GM23338 (cell line): ENCODE measurements around the gene CFB. TPM values are rescaled to one million over a fixed set of nuclear protein-coding genes. Genes with fewer than 3 reads are reported as not detected.

ENCODE experiments used
- ATAC-seq: fragments of 200-7000 bp; cut with Tn5 transposase; 3 replicates; pipeline ENCODE4 v1.9.1; 2020
- DNase-seq: peaks from one replicate; pipeline ENCODE4 v3.0.0-alpha.2; 2015; ENCODE audit warnings: low spot score
- H2AFZ ChIP-seq: fragments of 200-600 bp; sonication (generic); 2 replicates; pipeline ENCODE4 v1.8.0; 2016; ENCODE audit warnings: antibody characterized with exemption, mild to moderate bottlenecking, moderate library complexity
- H3F3A ChIP-seq: fragments of 200-600 bp; sonication (generic); replicated peaks from 2 replicates; pipeline ENCODE4 v1.8.0; 2017; ENCODE audit warnings: antibody characterized with exemption, mixed run types, low read depth
- H3K27ac ChIP-seq: fragments of 200-600 bp; sonication (generic); 2 replicates; pipeline ENCODE4 v1.6.1; 2016; ENCODE audit warnings: low read depth
- H3K27me3 ChIP-seq: fragments of 200-600 bp; sonication (generic); 2 replicates; pipeline ENCODE4 v1.8.0; 2016; ENCODE audit warnings: mild to moderate bottlenecking, mixed run types, moderate library complexity; ENCODE audit not compliant: insufficient read depth
- H3K36me3 ChIP-seq: fragments of 200-600 bp; sonication (generic); 2 replicates; pipeline ENCODE4 v1.8.0; 2016; ENCODE audit warnings: mild to moderate bottlenecking; ENCODE audit not compliant: insufficient read depth
- H3K4me1 ChIP-seq: fragments of 200-600 bp; sonication (generic); 2 replicates; pipeline ENCODE4 v1.8.0; 2016; ENCODE audit warnings: mild to moderate bottlenecking, moderate library complexity; ENCODE audit not compliant: insufficient read depth
- H3K4me2 ChIP-seq: fragments of 200-600 bp; sonication (generic); 2 replicates; pipeline ENCODE4 v1.7.1; 2017; ENCODE audit warnings: mixed run types
- H3K4me3 ChIP-seq: fragments of 200-600 bp; sonication (generic); 2 replicates; pipeline ENCODE4 v1.6.1; 2016; ENCODE audit warnings: mixed run types
- H3K79me2 ChIP-seq: fragments of 200-600 bp; sonication (generic); replicated peaks from 2 replicates; pipeline ENCODE4 v1.8.0; 2017; ENCODE audit warnings: mild to moderate bottlenecking; ENCODE audit not compliant: insufficient read depth
- H3K9me2 ChIP-seq: fragments of 200-600 bp; sonication (generic); 2 replicates; pipeline ENCODE4 v1.8.0; 2017; ENCODE audit not compliant: insufficient read depth
- H4K20me1 ChIP-seq: fragments of 200-600 bp; sonication (generic); replicated peaks from 2 replicates; pipeline ENCODE4 v1.8.0; 2017; ENCODE audit warnings: mild to moderate bottlenecking; ENCODE audit not compliant: insufficient read depth
- H3K27ac Mint-ChIP-seq: 2 replicates; pipeline ENCODE4 v1.8.0; 2020; ENCODE audit warnings: inconsistent platforms, mild to moderate bottlenecking, moderate library complexity, mixed read lengths
- H3K27me3 Mint-ChIP-seq: 3 replicates; pipeline ENCODE4 v1.8.0; 2022; ENCODE audit warnings: low read depth, mild to moderate bottlenecking, moderate library complexity, mixed read lengths, inconsistent platforms; ENCODE audit not compliant: insufficient read depth, poor library complexity
- H3K36me3 Mint-ChIP-seq: 3 replicates; pipeline ENCODE4 v1.8.0; 2021; ENCODE audit warnings: low read depth, mild to moderate bottlenecking, inconsistent platforms, moderate library complexity, mixed read lengths
- H3K4me1 Mint-ChIP-seq: 3 replicates; pipeline ENCODE4 v1.8.0; 2020; ENCODE audit warnings: mild to moderate bottlenecking, inconsistent platforms, mixed read lengths
- H3K4me3 Mint-ChIP-seq: 3 replicates; pipeline ENCODE4 v1.8.0; 2021; ENCODE audit warnings: moderate library complexity, mild to moderate bottlenecking, inconsistent platforms, mixed read lengths
- H3K9me3 Mint-ChIP-seq: 3 replicates; pipeline ENCODE4 v1.8.0; 2020; ENCODE audit warnings: moderate library complexity, mild to moderate bottlenecking, inconsistent platforms, mixed read lengths
- CREB1 ChIP-seq: fragments of 250-450 bp; sonication (Bioruptor Pico); IDR thresholded peaks from 2 replicates; pipeline ENCODE4 v1.5.0; 2020; ENCODE audit warnings: low read depth, mild to moderate bottlenecking, moderate library complexity
- EZH2 ChIP-seq: fragments of 200-600 bp; sonication (generic); IDR thresholded peaks from one replicate; pipeline ENCODE4 v1.8.0; 2017; ENCODE audit warnings: antibody characterized with exemption, mild to moderate bottlenecking, low read depth; ENCODE audit not compliant: unreplicated experiment
- EZH2phosphoT487 ChIP-seq: fragments of 200-600 bp; sonication (generic); IDR thresholded peaks from one replicate; pipeline ENCODE4 v1.8.1; 2018; ENCODE audit warnings: antibody characterized with exemption; ENCODE audit not compliant: unreplicated experiment
- JUNB ChIP-seq: IDR thresholded peaks from one replicate; pipeline ENCODE4 v1.6.1; 2016; ENCODE audit warnings: antibody characterized with exemption; ENCODE audit not compliant: unreplicated experiment
- NANOG ChIP-seq: IDR thresholded peaks from 2 replicates; pipeline ENCODE4 v1.6.1; 2016; ENCODE audit warnings: antibody characterized with exemption, borderline replicate concordance
- POLR2AphosphoS5 ChIP-seq: IDR thresholded peaks from 2 replicates; pipeline ENCODE4 v1.6.1; 2016; ENCODE audit warnings: antibody characterized with exemption, low read depth
- STAT1 ChIP-seq: IDR thresholded peaks from one replicate; pipeline ENCODE4 v1.6.1; 2016; ENCODE audit warnings: antibody characterized with exemption; ENCODE audit not compliant: unreplicated experiment
- ZNF114 ChIP-seq: fragments of 250-450 bp; sonication (Bioruptor Pico); IDR thresholded peaks from 2 replicates; pipeline ENCODE4 v1.5.0; 2020; ENCODE audit warnings: mild to moderate bottlenecking, moderate library complexity
- ZNF331 ChIP-seq: fragments of 250-450 bp; sonication (Bioruptor Pico); IDR thresholded peaks from 2 replicates; pipeline ENCODE4 v1.5.0; 2020; ENCODE audit warnings: low read depth, mild to moderate bottlenecking, moderate library complexity
- polyA plus RNA-seq: library from polyadenylated mRNA; unstranded; fragments of >200 nt; fragmentation: Nextera tagmentation; extraction: Ambion mirVana; gene quantifications from 2 replicates; pipeline ENCODE4 v1.2.1, GENCODE V29; 2016
- total RNA-seq: library from RNA; depleted of rRNA; stranded (reverse); fragments of >200 nt; shearing (Covaris generic); gene quantifications from 2 replicates; pipeline ENCODE4 v1.2.3, GENCODE V29; 2014
- TF ChIP-seq, protein P1 (sequence below): IDR thresholded peaks from one replicate; pipeline ENCODE4 v1.6.1; 2018; ENCODE audit warnings: antibody characterized with exemption; ENCODE audit not compliant: unreplicated experiment
- TF ChIP-seq, protein P2 (sequence below): IDR thresholded peaks from 2 replicates; pipeline ENCODE4 v1.6.1; 2016; ENCODE audit warnings: antibody characterized with exemption
- TF ChIP-seq, protein P3 (sequence below), 2 experiments: fragments of 200-600 bp in 1 of 2; sonication (generic) in 1 of 2; conservative IDR thresholded peaks; 2 replicates each; pipeline versions ENCODE4 v1.5.1 to v1.6.1; 2016 to 2017; ENCODE audit warnings: antibody characterized with exemption in 2 of 2, low read depth in 2 of 2, mild to moderate bottlenecking in 2 of 2, moderate library complexity in 1 of 2

The CFB gene
- total and polyA plus RNA-seq, 2 experiments from 2014 or later = 0.86 TPM; not detected in 1

DNA sequence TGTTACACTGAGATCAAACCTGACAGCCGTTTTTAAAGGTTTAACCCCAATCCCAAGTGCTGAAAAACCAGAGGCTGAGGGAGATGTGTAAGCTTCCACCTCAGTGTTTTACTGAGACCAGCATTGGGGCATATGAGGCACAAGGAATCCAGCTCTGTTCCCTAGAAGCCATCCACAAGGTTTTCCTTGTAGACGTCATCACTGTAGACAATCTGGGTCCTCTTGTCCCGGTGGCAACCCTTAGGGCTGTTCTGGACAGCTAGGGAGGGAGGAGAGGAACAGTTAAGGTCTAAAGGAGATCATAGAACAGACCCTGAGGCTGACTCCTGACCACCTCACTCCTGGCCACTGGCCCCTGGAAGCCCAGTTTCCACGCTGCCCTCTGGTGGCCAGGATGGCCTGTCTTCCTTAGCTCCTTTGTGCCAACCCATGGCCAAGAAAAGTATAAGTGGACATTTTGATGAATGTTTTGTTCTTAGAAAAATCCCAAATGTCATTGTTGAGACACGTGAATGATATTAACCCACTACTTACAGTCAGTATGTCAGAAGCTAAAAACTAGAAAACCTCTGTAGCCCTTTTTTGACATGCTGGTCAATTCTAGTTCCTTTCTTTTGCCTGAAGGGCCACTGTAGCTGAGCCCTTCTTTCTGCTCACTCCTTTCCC lies 6.4 kb downstream of the CFB start:
- ATAC-seq = peak; percentile 93

DNA sequence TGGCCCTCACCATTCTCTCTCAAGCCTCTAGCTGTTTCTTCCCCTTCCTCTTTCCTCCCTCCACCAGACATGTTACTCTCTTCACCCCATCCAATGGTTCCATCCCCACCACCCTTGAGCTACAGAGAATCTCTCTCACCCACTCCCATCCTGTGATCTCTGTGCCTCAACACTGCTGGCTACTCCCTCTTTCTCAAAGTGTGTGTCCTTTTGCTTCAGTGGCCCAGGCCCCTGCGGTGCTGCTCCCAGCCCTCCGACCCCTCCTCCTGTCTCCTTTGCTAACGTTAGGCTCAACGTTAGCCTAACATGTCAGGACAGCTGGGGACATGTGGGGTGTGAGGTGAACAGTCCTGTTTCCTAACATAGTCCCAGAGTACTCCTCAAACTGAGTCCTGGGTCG lies 7.0 kb downstream of the CFB start:
- Histone ChIP-seq H3K79me2 (peaks cover 11% of the 10 kb centered on the region), H3K27ac (no peak overlapping the region), H3K36me3 (peaks cover 21% of the 10 kb centered on the region), H3K4me1 (peaks cover 5% of the 10 kb centered on the region; the same call in 1 of the 2 replicates), H3K4me2 (no peak overlapping the region), H4K20me1 (no peaks in the 10 kb centered on the region; the same call in 1 of the 2 replicates), H3F3A (0 out of 2 replicates have a peak, but pooled peaks cover 6% of the 10 kb centered on the region), H3K27me3 (no peaks in the 10 kb centered on the region), H3K4me3 (no peak overlapping the region), H2AFZ (no peak overlapping the region), H3K9me2 (no peaks in the 10 kb centered on the region)
- H3K36me3 Mint-ChIP-seq = peaks cover 49% of the 10 kb centered on the region
- H3K9me3 Mint-ChIP-seq = no peaks in the 10 kb centered on the region
- peaks cover 4% of the 10 kb centered on the region; the same call in 2 of the 3 replicates for H3K4me1 Mint-ChIP-seq
- no peak overlapping the region for H3K27ac Mint-ChIP-seq
- H3K27me3 Mint-ChIP-seq = peaks cover 8% of the 10 kb centered on the region
- H3K4me3 Mint-ChIP-seq = no peak overlapping the region
- DNase-seq (no peak), ATAC-seq (no peak)
- TF ChIP-seq, protein P1, sequence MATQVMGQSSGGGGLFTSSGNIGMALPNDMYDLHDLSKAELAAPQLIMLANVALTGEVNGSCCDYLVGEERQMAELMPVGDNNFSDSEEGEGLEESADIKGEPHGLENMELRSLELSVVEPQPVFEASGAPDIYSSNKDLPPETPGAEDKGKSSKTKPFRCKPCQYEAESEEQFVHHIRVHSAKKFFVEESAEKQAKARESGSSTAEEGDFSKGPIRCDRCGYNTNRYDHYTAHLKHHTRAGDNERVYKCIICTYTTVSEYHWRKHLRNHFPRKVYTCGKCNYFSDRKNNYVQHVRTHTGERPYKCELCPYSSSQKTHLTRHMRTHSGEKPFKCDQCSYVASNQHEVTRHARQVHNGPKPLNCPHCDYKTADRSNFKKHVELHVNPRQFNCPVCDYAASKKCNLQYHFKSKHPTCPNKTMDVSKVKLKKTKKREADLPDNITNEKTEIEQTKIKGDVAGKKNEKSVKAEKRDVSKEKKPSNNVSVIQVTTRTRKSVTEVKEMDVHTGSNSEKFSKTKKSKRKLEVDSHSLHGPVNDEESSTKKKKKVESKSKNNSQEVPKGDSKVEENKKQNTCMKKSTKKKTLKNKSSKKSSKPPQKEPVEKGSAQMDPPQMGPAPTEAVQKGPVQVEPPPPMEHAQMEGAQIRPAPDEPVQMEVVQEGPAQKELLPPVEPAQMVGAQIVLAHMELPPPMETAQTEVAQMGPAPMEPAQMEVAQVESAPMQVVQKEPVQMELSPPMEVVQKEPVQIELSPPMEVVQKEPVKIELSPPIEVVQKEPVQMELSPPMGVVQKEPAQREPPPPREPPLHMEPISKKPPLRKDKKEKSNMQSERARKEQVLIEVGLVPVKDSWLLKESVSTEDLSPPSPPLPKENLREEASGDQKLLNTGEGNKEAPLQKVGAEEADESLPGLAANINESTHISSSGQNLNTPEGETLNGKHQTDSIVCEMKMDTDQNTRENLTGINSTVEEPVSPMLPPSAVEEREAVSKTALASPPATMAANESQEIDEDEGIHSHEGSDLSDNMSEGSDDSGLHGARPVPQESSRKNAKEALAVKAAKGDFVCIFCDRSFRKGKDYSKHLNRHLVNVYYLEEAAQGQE = no peak
- TF ChIP-seq, protein P2, sequence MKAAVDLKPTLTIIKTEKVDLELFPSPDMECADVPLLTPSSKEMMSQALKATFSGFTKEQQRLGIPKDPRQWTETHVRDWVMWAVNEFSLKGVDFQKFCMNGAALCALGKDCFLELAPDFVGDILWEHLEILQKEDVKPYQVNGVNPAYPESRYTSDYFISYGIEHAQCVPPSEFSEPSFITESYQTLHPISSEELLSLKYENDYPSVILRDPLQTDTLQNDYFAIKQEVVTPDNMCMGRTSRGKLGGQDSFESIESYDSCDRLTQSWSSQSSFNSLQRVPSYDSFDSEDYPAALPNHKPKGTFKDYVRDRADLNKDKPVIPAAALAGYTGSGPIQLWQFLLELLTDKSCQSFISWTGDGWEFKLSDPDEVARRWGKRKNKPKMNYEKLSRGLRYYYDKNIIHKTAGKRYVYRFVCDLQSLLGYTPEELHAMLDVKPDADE = no peak
- TF ChIP-seq CREB1 (CRISPR knock-in tag) (no peak), EZH2phosphoT487 (no peak), POLR2AphosphoS5 (no peak), NANOG (no peak), JUNB (no peak), ZNF114 (no peak), ZNF331 (CRISPR knock-in tag) (no peak), STAT1 (no peak)
- TF ChIP-seq, protein P3, sequence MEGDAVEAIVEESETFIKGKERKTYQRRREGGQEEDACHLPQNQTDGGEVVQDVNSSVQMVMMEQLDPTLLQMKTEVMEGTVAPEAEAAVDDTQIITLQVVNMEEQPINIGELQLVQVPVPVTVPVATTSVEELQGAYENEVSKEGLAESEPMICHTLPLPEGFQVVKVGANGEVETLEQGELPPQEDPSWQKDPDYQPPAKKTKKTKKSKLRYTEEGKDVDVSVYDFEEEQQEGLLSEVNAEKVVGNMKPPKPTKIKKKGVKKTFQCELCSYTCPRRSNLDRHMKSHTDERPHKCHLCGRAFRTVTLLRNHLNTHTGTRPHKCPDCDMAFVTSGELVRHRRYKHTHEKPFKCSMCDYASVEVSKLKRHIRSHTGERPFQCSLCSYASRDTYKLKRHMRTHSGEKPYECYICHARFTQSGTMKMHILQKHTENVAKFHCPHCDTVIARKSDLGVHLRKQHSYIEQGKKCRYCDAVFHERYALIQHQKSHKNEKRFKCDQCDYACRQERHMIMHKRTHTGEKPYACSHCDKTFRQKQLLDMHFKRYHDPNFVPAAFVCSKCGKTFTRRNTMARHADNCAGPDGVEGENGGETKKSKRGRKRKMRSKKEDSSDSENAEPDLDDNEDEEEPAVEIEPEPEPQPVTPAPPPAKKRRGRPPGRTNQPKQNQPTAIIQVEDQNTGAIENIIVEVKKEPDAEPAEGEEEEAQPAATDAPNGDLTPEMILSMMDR (conservative IDR thresholded peaks at IDR 0.05; ENCODE audit: low read depth in 2 of 2) = no peak

More for the DNA sequence above, 6.4 kb downstream of the CFB start:
- peak; percentile 73 for DNase-seq
- no peaks in the 10 kb centered on the region for H3K9me2 ChIP-seq
- TF ChIP-seq EZH2 = no peak
- TF ChIP-seq, protein P3 (conservative IDR thresholded peaks at IDR 0.05; ENCODE audit: low read depth in 2 of 2) = peak; percentile 83 to 89
- TF ChIP-seq, protein P2 = no peak
- H3K4me1 ChIP-seq = no peaks in the 10 kb centered on the region
- no peak overlapping the region for H3K4me2 ChIP-seq
- Mint-ChIP-seq H3K27me3 (peaks cover 11% of the 10 kb centered on the region), H3K9me3 (no peaks in the 10 kb centered on the region), H3K4me1 (no peaks in the 10 kb centered on the region; the same call in 2 of the 3 replicates), H3K27ac (no peak overlapping the region), H3K36me3 (peaks cover 48% of the 10 kb centered on the region), H3K4me3 (no peak overlapping the region)
- H3F3A ChIP-seq = 0 out of 2 replicates have a peak, but pooled peaks cover 6% of the 10 kb centered on the region
- H3K36me3 ChIP-seq = peaks cover 20% of the 10 kb centered on the region
- H4K20me1 ChIP-seq = no peaks in the 10 kb centered on the region; the same call in 1 of the 2 replicates
- H2AFZ ChIP-seq = no peak overlapping the region
- H3K27ac ChIP-seq = no peak overlapping the region
- H3K27me3 ChIP-seq = no peaks in the 10 kb centered on the region
- H3K79me2 ChIP-seq = peaks cover 5% of the 10 kb centered on the region
- H3K4me3 ChIP-seq = no peak overlapping the region
